ENCODE data around the gene LRRC1.

DNA sequence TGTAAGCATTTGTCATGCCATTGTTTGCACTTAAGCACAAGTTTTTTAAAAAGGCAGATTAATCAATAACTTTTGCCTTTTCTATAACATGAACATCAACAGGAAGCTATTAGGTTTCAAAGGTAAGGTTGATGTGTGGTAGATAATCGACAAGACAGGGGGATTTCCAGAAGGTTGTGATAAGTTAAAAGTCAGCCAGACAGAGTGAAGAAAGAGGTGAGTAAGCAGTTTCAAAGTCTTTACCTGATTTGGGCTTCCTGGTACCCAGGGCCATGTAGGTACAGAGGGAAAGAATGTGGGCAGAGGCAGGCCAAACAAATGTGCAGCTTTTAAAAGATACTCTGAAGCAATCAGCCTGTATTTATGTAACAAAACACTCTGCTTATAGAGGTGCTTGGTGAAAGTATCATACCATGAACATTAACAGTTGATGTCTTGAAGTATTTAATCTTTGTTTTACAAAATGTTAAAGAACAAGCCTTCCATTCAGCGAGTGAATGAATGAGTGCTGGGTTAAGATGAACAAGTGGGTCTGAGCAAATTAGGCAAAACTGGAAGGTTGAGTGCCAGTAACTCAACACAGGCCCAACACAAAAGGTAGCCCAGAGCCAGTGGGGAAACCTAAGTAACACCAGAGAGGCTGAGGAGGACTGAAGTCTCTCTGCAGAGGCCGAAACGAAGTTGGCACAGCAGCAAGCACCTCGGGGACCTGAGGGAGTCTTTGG is 60.2 kb downstream of the LRRC1 start:
- TF ChIP-seq POLR2A (IDR thresholded peaks at IDR 0.05; ENCODE audit: low read depth, low read length) (no peak), MYC (IDR thresholded peaks at IDR 0.05; ENCODE audit: insufficient read depth, insufficient read length, insufficient replicate concordance, low read length, severe bottlenecking) (no peak), SIN3A (IDR thresholded peaks at IDR 0.05; ENCODE audit: low read depth, low read length) (no peak), MYB (IDR thresholded peaks at IDR 0.05; ENCODE audit: borderline replicate concordance, low read depth, low read length) (no peak), ZNF274 (IDR thresholded peaks at IDR 0.05; ENCODE audit: insufficient read depth, insufficient read length) (no peak), RAD51 (IDR thresholded peaks at IDR 0.05) (no peak), EP300 (IDR thresholded peaks at IDR 0.05; ENCODE audit: borderline replicate concordance in 1 of 2, control insufficient read depth in 1 of 2, low read depth in 2 of 2, low read length in 2 of 2) (no peak), RFX5 (IDR thresholded peaks at IDR 0.05; ENCODE audit: low read depth, low read length) (no peak), FOXM1 (IDR thresholded peaks at IDR 0.05; ENCODE audit: low read depth, low read length) (no peak)
- TF ChIP-seq, protein P1, sequence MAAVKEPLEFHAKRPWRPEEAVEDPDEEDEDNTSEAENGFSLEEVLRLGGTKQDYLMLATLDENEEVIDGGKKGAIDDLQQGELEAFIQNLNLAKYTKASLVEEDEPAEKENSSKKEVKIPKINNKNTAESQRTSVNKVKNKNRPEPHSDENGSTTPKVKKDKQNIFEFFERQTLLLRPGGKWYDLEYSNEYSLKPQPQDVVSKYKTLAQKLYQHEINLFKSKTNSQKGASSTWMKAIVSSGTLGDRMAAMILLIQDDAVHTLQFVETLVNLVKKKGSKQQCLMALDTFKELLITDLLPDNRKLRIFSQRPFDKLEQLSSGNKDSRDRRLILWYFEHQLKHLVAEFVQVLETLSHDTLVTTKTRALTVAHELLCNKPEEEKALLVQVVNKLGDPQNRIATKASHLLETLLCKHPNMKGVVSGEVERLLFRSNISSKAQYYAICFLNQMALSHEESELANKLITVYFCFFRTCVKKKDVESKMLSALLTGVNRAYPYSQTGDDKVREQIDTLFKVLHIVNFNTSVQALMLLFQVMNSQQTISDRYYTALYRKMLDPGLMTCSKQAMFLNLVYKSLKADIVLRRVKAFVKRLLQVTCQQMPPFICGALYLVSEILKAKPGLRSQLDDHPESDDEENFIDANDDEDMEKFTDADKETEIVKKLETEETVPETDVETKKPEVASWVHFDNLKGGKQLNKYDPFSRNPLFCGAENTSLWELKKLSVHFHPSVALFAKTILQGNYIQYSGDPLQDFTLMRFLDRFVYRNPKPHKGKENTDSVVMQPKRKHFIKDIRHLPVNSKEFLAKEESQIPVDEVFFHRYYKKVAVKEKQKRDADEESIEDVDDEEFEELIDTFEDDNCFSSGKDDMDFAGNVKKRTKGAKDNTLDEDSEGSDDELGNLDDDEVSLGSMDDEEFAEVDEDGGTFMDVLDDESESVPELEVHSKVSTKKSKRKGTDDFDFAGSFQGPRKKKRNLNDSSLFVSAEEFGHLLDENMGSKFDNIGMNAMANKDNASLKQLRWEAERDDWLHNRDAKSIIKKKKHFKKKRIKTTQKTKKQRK (IDR thresholded peaks at IDR 0.05; ENCODE audit: low read depth, low read length) = no peak
- TF ChIP-seq, protein P2, sequence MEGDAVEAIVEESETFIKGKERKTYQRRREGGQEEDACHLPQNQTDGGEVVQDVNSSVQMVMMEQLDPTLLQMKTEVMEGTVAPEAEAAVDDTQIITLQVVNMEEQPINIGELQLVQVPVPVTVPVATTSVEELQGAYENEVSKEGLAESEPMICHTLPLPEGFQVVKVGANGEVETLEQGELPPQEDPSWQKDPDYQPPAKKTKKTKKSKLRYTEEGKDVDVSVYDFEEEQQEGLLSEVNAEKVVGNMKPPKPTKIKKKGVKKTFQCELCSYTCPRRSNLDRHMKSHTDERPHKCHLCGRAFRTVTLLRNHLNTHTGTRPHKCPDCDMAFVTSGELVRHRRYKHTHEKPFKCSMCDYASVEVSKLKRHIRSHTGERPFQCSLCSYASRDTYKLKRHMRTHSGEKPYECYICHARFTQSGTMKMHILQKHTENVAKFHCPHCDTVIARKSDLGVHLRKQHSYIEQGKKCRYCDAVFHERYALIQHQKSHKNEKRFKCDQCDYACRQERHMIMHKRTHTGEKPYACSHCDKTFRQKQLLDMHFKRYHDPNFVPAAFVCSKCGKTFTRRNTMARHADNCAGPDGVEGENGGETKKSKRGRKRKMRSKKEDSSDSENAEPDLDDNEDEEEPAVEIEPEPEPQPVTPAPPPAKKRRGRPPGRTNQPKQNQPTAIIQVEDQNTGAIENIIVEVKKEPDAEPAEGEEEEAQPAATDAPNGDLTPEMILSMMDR (IDR thresholded peaks at IDR 0.05 in 2 of 3, conservative IDR thresholded peaks at IDR 0.05 in 1 of 3; ENCODE audit: control insufficient read depth in 2 of 3, extremely low read depth in 1 of 3, insufficient read depth in 1 of 3, low read depth in 3 of 3, low read length in 3 of 3) = no peak
- TF ChIP-seq, protein P3, sequence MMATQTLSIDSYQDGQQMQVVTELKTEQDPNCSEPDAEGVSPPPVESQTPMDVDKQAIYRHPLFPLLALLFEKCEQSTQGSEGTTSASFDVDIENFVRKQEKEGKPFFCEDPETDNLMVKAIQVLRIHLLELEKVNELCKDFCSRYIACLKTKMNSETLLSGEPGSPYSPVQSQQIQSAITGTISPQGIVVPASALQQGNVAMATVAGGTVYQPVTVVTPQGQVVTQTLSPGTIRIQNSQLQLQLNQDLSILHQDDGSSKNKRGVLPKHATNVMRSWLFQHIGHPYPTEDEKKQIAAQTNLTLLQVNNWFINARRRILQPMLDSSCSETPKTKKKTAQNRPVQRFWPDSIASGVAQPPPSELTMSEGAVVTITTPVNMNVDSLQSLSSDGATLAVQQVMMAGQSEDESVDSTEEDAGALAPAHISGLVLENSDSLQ (IDR thresholded peaks at IDR 0.05) = no peak
- TF ChIP-seq, protein P4, sequence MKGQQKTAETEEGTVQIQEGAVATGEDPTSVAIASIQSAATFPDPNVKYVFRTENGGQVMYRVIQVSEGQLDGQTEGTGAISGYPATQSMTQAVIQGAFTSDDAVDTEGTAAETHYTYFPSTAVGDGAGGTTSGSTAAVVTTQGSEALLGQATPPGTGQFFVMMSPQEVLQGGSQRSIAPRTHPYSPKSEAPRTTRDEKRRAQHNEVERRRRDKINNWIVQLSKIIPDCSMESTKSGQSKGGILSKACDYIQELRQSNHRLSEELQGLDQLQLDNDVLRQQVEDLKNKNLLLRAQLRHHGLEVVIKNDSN (IDR thresholded peaks at IDR 0.05; ENCODE audit: borderline replicate concordance, extremely low read length, insufficient read depth, low read depth, low read length) = no peak

Data from GM12878 (cell line).